ENCODE measurements around the gene PIPOX.

GRCh38 chr17:29080323-29080722 is 37.4 kb downstream of the PIPOX start:
- TF ChIP-seq POLR2A (IDR thresholded peaks at IDR 0.05): no peak
- TF ChIP-seq CTCF (IDR thresholded peaks at IDR 0.05): no peak
- TF ChIP-seq POLR2AphosphoS5 (IDR thresholded peaks at IDR 0.05): no peak

Data from gastroesophageal sphincter (tissue), 3 donors.